ENCODE results near the gene HECTD3. TPM values are rescaled to one million over a fixed set of nuclear protein-coding genes. Genes with fewer than 3 reads are reported as not detected.

The HECTD3 gene
- total and polyA plus RNA-seq, 4 donors, result 24.2 to 48.7 (median 38.6) TPM

- ATAC-seq (ENCODE audit: low FRiP score) (no peak), DNase-seq (peak in 1 of 2 donors; percentile 54)
- Histone ChIP-seq H3K27me3 (ENCODE audit: control insufficient read depth in 1 of 2, insufficient read depth in 2 of 2, low read length in 1 of 2) (no peaks in the 10 kb centered on the region), H3K4me3 (ENCODE audit: low read length in 2 of 2) (peak overlapping the region; percentile 74 to 89), H3K27ac (ENCODE audit: low read depth in 1 of 2, low read length in 2 of 2) (no peak overlapping the region), H3K36me3 (ENCODE audit: control insufficient read depth in 1 of 2, insufficient read depth in 2 of 2, low read length in 1 of 2) (peaks cover 0 to 12% of the 10 kb centered on the region in 2 donors), H3K4me1 (ENCODE audit: control insufficient read depth in 1 of 2, insufficient read depth in 2 of 2, low read length in 2 of 2) (no peaks in the 10 kb centered on the region), H3K9me3 (ENCODE audit: control insufficient read depth, low read length) (no peaks in the 10 kb centered on the region)
- intact Hi-C loops (cut with DNase I), result loop anchor here (5.0 to 10.0 kb wide), 4 partner anchors 173 to 485 kb away; partner anchors contain the start of genes RNU5D-1 (in 1 of the 2) and TESK2 (in 1 of the 2)
- 17% methylated on average over 41 of the region's 41 CpGs for WGBS, 2 donors
These were observed 919 bp downstream of the HECTD3 start for GRCh38 chr1:45009956-45010854.

- DNase-seq (no peak), ATAC-seq (ENCODE audit: low FRiP score) (no peak)
- no peak overlapping the region for H3K4me3 ChIP-seq (ENCODE audit: low read length in 2 of 2)
- intact Hi-C loops (cut with DNase I), result no loop called here
- H3K27ac ChIP-seq (ENCODE audit: low read depth in 1 of 2, low read length in 2 of 2), result no peak overlapping the region
- H3K4me1 ChIP-seq (ENCODE audit: control insufficient read depth in 1 of 2, insufficient read depth in 2 of 2, low read length in 2 of 2), result no peaks in the 10 kb centered on the region
- peaks cover 0 to 15% of the 10 kb centered on the region in 2 donors for H3K36me3 ChIP-seq (ENCODE audit: control insufficient read depth in 1 of 2, insufficient read depth in 2 of 2, low read length in 1 of 2)
- no peaks in the 10 kb centered on the region for H3K27me3 ChIP-seq (ENCODE audit: control insufficient read depth in 1 of 2, insufficient read depth in 2 of 2, low read length in 1 of 2)
- H3K9me3 ChIP-seq (ENCODE audit: control insufficient read depth, low read length), result no peaks in the 10 kb centered on the region
- WGBS, 2 donors, result 85 to 89% methylated on average over 11 of the region's 11 CpGs
These were observed 1.7 kb downstream of the HECTD3 start for GRCh38 chr1:45009296-45009865.

- DNase-seq (no peak), ATAC-seq (ENCODE audit: low FRiP score) (no peak)
- H3K36me3 ChIP-seq (ENCODE audit: control insufficient read depth in 1 of 2, insufficient read depth in 2 of 2, low read length in 1 of 2), result peaks cover 0 to 18% of the 10 kb centered on the region in 2 donors
- no peaks in the 10 kb centered on the region for H3K4me1 ChIP-seq (ENCODE audit: control insufficient read depth in 1 of 2, insufficient read depth in 2 of 2, low read length in 2 of 2)
- no peaks in the 10 kb centered on the region for H3K9me3 ChIP-seq (ENCODE audit: control insufficient read depth, low read length)
- no peaks in the 10 kb centered on the region for H3K27me3 ChIP-seq (ENCODE audit: control insufficient read depth in 1 of 2, insufficient read depth in 2 of 2, low read length in 1 of 2)
- intact Hi-C loops (cut with DNase I), result no loop called here
- H3K4me3 ChIP-seq (ENCODE audit: low read length in 2 of 2), result no peak overlapping the region
- no peak overlapping the region for H3K27ac ChIP-seq (ENCODE audit: low read depth in 1 of 2, low read length in 2 of 2)
- 94% methylated on average over 12 of the region's 12 CpGs for WGBS, 2 donors
These were observed 2.6 kb downstream of the HECTD3 start for GRCh38 chr1:45008516-45008915.

- H3K4me3 ChIP-seq (ENCODE audit: low read length in 2 of 2), result no peak overlapping the region
- H3K27ac ChIP-seq (ENCODE audit: low read depth in 1 of 2, low read length in 2 of 2), result no peak overlapping the region
- no peaks in the 10 kb centered on the region for H3K27me3 ChIP-seq (ENCODE audit: control insufficient read depth in 1 of 2, insufficient read depth in 2 of 2, low read length in 1 of 2)
- intact Hi-C loops (cut with DNase I), result no loop called here
- WGBS, 2 donors, result 79 to 82% methylated on average over 3 of the region's 3 CpGs
- H3K9me3 ChIP-seq (ENCODE audit: control insufficient read depth, low read length), result no peaks in the 10 kb centered on the region
- ATAC-seq (ENCODE audit: low FRiP score), result no peak
- DNase-seq, result no peak
- H3K4me1 ChIP-seq (ENCODE audit: control insufficient read depth in 1 of 2, insufficient read depth in 2 of 2, low read length in 2 of 2), result no peaks in the 10 kb centered on the region
- peaks cover 0 to 21% of the 10 kb centered on the region in 2 donors for H3K36me3 ChIP-seq (ENCODE audit: control insufficient read depth in 1 of 2, insufficient read depth in 2 of 2, low read length in 1 of 2)
These were observed 3.0 kb downstream of the HECTD3 start for GRCh38 chr1:45008076-45008475.

DNA sequence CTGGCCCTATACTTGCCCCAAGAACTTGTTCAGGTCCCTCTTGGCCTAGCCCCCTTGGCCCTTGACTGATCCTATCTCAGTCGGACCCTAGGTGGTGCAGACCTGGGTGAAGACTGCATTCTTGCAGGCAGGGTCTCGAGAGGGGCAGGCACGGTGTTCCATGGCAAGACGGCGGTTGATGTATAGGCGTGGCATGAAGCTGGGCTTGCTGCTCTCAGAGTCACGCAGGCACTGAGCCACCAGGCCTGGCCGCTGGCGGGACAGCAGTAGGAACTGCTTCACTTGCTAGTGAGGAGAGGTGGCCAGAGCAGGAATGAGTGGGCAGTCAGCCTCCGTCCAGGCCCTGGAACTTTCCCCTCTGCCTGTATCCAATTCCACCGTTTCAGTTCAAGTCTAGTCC lies 3.8 kb downstream of the HECTD3 start:
- DNase-seq (no peak), ATAC-seq (ENCODE audit: low FRiP score) (no peak)
- Histone ChIP-seq H3K27me3 (ENCODE audit: control insufficient read depth in 1 of 2, insufficient read depth in 2 of 2, low read length in 1 of 2) (no peaks in the 10 kb centered on the region), H3K36me3 (ENCODE audit: control insufficient read depth in 1 of 2, insufficient read depth in 2 of 2, low read length in 1 of 2) (peaks cover 0 to 21% of the 10 kb centered on the region in 2 donors), H3K27ac (ENCODE audit: low read depth in 1 of 2, low read length in 2 of 2) (no peak overlapping the region), H3K9me3 (ENCODE audit: control insufficient read depth, low read length) (no peaks in the 10 kb centered on the region), H3K4me1 (ENCODE audit: control insufficient read depth in 1 of 2, insufficient read depth in 2 of 2, low read length in 2 of 2) (no peaks in the 10 kb centered on the region), H3K4me3 (ENCODE audit: low read length in 2 of 2) (no peak overlapping the region)
- intact Hi-C loops (cut with DNase I), result no loop called here
- 79 to 81% methylated on average over 11 of the region's 11 CpGs for WGBS, 2 donors

- intact Hi-C loops (cut with DNase I), result no loop called here
These were observed 5.4 kb downstream of the HECTD3 start for GRCh38 chr1:45005761-45006160.

DNA sequence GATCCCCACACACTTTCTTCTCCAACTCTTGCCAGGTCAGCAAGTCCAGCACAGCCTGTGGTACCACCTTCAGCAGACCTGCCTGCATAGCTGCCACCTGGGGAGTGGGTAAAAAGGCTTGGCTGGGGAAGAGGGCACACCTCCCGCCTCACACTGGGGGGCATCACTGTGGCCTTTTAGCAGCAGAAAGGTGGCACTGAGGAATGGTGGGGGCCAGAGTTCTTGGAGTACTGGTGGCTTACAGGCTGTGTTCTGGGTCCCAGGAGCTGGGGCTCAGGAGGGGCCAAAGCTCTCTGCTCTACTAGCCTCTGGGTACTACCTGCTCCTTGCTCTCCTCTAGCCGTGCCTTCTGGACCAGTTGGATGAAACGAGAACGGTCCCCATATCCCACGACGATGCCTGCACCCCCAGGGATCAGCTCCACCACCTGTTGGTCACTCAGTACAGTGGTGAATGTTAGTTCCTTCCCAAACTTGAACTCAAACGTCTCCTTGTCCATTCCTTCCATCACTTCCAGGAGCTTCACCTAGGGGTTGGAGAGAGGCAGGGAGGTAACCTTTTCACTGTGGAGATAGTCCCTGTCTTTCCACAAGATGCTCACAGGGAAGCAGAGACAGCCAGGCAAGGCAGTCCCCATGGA lies 6.7 kb downstream of the HECTD3 start:
- Histone ChIP-seq H3K27ac (ENCODE audit: low read depth in 1 of 2, low read length in 2 of 2) (no peak overlapping the region), H3K36me3 (ENCODE audit: control insufficient read depth in 1 of 2, insufficient read depth in 2 of 2, low read length in 1 of 2) (peaks cover 0 to 21% of the 10 kb centered on the region in 2 donors), H3K4me1 (ENCODE audit: control insufficient read depth in 1 of 2, insufficient read depth in 2 of 2, low read length in 2 of 2) (no peaks in the 10 kb centered on the region), H3K4me3 (ENCODE audit: low read length in 2 of 2) (no peak overlapping the region), H3K9me3 (ENCODE audit: control insufficient read depth, low read length) (no peaks in the 10 kb centered on the region), H3K27me3 (ENCODE audit: control insufficient read depth in 1 of 2, insufficient read depth in 2 of 2, low read length in 1 of 2) (no peaks in the 10 kb centered on the region)
- ATAC-seq (ENCODE audit: low FRiP score), result no peak
- 83 to 84% methylated on average over 7 of the region's 7 CpGs for WGBS, 2 donors
- DNase-seq, result peak in 1 of 2 donors; percentile 28
- intact Hi-C loops (cut with DNase I), result no loop called here

More at GRCh38 chr1:45005761-45006160, 5.4 kb downstream of the HECTD3 start:
- Histone ChIP-seq H3K4me1 (ENCODE audit: control insufficient read depth in 1 of 2, insufficient read depth in 2 of 2, low read length in 2 of 2) (no peaks in the 10 kb centered on the region), H3K36me3 (ENCODE audit: control insufficient read depth in 1 of 2, insufficient read depth in 2 of 2, low read length in 1 of 2) (peaks cover 0 to 21% of the 10 kb centered on the region in 2 donors), H3K9me3 (ENCODE audit: control insufficient read depth, low read length) (no peaks in the 10 kb centered on the region), H3K27me3 (ENCODE audit: control insufficient read depth in 1 of 2, insufficient read depth in 2 of 2, low read length in 1 of 2) (no peaks in the 10 kb centered on the region), H3K4me3 (ENCODE audit: low read length in 2 of 2) (no peak overlapping the region), H3K27ac (ENCODE audit: low read depth in 1 of 2, low read length in 2 of 2) (no peak overlapping the region)
- DNase-seq (no peak), ATAC-seq (ENCODE audit: low FRiP score) (no peak)
- 84 to 88% methylated on average over 6 of the region's 6 CpGs for WGBS, 2 donors

DNA sequence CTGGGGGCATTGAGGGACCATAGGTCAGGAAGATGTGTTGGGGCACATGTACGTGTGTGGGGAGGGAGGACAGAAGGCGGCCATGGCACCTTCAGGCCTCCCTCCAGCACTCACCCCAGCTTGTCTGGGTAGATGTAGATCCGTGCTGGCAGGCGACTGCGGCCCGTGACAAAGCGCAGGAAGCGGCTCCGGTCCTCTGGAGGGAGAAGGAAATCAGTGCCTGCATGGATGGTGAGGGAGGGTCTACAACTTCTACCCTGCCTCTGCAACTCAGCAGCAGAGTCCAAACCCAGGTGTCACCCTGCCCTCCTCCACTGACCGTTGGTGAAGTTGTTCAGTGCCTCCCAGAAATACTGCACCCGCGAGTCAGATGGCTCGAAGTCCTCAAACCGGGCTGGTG lies 7.4 kb downstream of the HECTD3 start:
- intact Hi-C loops (cut with DNase I), result no loop called here
- no peaks in the 10 kb centered on the region for H3K4me1 ChIP-seq (ENCODE audit: control insufficient read depth in 1 of 2, insufficient read depth in 2 of 2, low read length in 2 of 2)
- WGBS, 2 donors, result 89 to 90% methylated on average over 14 of the region's 14 CpGs
- peaks cover 0 to 21% of the 10 kb centered on the region in 2 donors for H3K36me3 ChIP-seq (ENCODE audit: control insufficient read depth in 1 of 2, insufficient read depth in 2 of 2, low read length in 1 of 2)
- no peaks in the 10 kb centered on the region for H3K27me3 ChIP-seq (ENCODE audit: control insufficient read depth in 1 of 2, insufficient read depth in 2 of 2, low read length in 1 of 2)
- ATAC-seq (ENCODE audit: low FRiP score), result no peak
- no peak for DNase-seq
- no peak overlapping the region for H3K4me3 ChIP-seq (ENCODE audit: low read length in 2 of 2)
- H3K27ac ChIP-seq (ENCODE audit: low read depth in 1 of 2, low read length in 2 of 2), result no peak overlapping the region
- H3K9me3 ChIP-seq (ENCODE audit: control insufficient read depth, low read length), result no peaks in the 10 kb centered on the region
